ENCODE results near the gene HOOK1. TPM values are rescaled to one million over a fixed set of nuclear protein-coding genes. Genes with fewer than 3 reads are reported as not detected.
"Not testable (repeated sequence)": the region's sequence is repeated elsewhere in the genome, so short reads cannot be mapped to it uniquely, and the experiment has no call there.

Gene HOOK1
- total RNA-seq, 2 donors from 2014 or later: 0.27 to 0.63 TPM

- H3K4me3 ChIP-seq: no peak overlapping the region
- ATAC-seq (ENCODE audit: insufficient number of reproducible peaks, low FRiP score, low read depth) (no peak), DNase-seq (ENCODE audit: low spot score) (no peak)
- TF ChIP-seq CTCF (IDR thresholded peaks at IDR 0.05): peak; percentile 35
- H3K27ac ChIP-seq: no peak overlapping the region
- no peaks in the 10 kb centered on the region for H3K36me3 ChIP-seq
- no peaks in the 10 kb centered on the region for H3K4me1 ChIP-seq (ENCODE audit: control insufficient read depth in 1 of 2, low read depth in 2 of 2)
- H3K9me3 ChIP-seq: no peaks in the 10 kb centered on the region
- no peaks in the 10 kb centered on the region for H3K27me3 ChIP-seq (replicated peaks; ENCODE audit: insufficient read depth)
These were observed 88.5 kb downstream of the HOOK1 start for GRCh38 chr1:59903141-59903754.

GRCh38 chr1:59906931-59907330, 92.2 kb downstream of the HOOK1 start:
- Histone ChIP-seq H3K4me1 (ENCODE audit: control insufficient read depth in 1 of 2, low read depth in 2 of 2) (no peaks in the 10 kb centered on the region), H3K36me3 (no peaks in the 10 kb centered on the region), H3K27me3 (replicated peaks; ENCODE audit: insufficient read depth) (no peaks in the 10 kb centered on the region), H3K4me3 (no peak overlapping the region), H3K9me3 (no peaks in the 10 kb centered on the region), H3K27ac (no peak overlapping the region)
- ATAC-seq (ENCODE audit: insufficient number of reproducible peaks, low FRiP score, low read depth): no peak
- no peak for TF ChIP-seq CTCF (IDR thresholded peaks at IDR 0.05)
- DNase-seq (ENCODE audit: low spot score): no peak

- no peaks in the 10 kb centered on the region for H3K36me3 ChIP-seq
- H3K4me1 ChIP-seq (ENCODE audit: control insufficient read depth in 1 of 2, low read depth in 2 of 2): no peaks in the 10 kb centered on the region
- H3K27ac ChIP-seq: no peak overlapping the region
- ATAC-seq (ENCODE audit: insufficient number of reproducible peaks, low FRiP score, low read depth) (no peak), DNase-seq (ENCODE audit: low spot score) (no peak)
- TF ChIP-seq CTCF (IDR thresholded peaks at IDR 0.05): no peak
- H3K9me3 ChIP-seq: no peaks in the 10 kb centered on the region
- no peak overlapping the region for H3K4me3 ChIP-seq
- no peaks in the 10 kb centered on the region for H3K27me3 ChIP-seq (replicated peaks; ENCODE audit: insufficient read depth)
These were observed 93.3 kb downstream of the HOOK1 start for GRCh38 chr1:59908084-59908483.

- Histone ChIP-seq H3K36me3 (no peaks in the 10 kb centered on the region), H3K4me1 (ENCODE audit: control insufficient read depth in 1 of 2, low read depth in 2 of 2) (no peaks in the 10 kb centered on the region), H3K27me3 (replicated peaks; ENCODE audit: insufficient read depth) (no peaks in the 10 kb centered on the region), H3K27ac (no peak overlapping the region), H3K4me3 (no peak overlapping the region), H3K9me3 (no peaks in the 10 kb centered on the region)
- no peak for TF ChIP-seq CTCF (IDR thresholded peaks at IDR 0.05)
- no peak for ATAC-seq (ENCODE audit: insufficient number of reproducible peaks, low FRiP score, low read depth)
- DNase-seq (ENCODE audit: low spot score): no peak
These were observed 93.9 kb downstream of the HOOK1 start for GRCh38 chr1:59908682-59909081.

- not testable (repeated sequence) for H3K36me3 ChIP-seq; H3K4me1 ChIP-seq (ENCODE audit: control insufficient read depth in 1 of 2, low read depth in 2 of 2); ATAC-seq (ENCODE audit: insufficient number of reproducible peaks, low FRiP score, low read depth); H3K4me3 ChIP-seq; H3K9me3 ChIP-seq; H3K27ac ChIP-seq; DNase-seq (ENCODE audit: low spot score); H3K27me3 ChIP-seq (replicated peaks; ENCODE audit: insufficient read depth)
These were observed 100.1 kb downstream of the HOOK1 start for GRCh38 chr1:59914791-59915286.

GRCh38 chr1:59915516-59915915, 100.8 kb downstream of the HOOK1 start:
- H3K4me3 ChIP-seq: no peak overlapping the region
- ATAC-seq (ENCODE audit: insufficient number of reproducible peaks, low FRiP score, low read depth) (no peak), DNase-seq (ENCODE audit: low spot score) (no peak)

More at GRCh38 chr1:59915516-59915915, 100.8 kb downstream of the HOOK1 start:
- no peak for TF ChIP-seq CTCF (IDR thresholded peaks at IDR 0.05)
- Histone ChIP-seq H3K4me1 (ENCODE audit: control insufficient read depth in 1 of 2, low read depth in 2 of 2) (no peaks in the 10 kb centered on the region), H3K36me3 (no peaks in the 10 kb centered on the region), H3K27ac (no peak overlapping the region), H3K27me3 (replicated peaks; ENCODE audit: insufficient read depth) (no peaks in the 10 kb centered on the region), H3K9me3 (no peaks in the 10 kb centered on the region)
